ENCODE measurements around the gene ALG11.

GRCh38 chr13:51974482-51974881 lies 37.7 kb upstream of the ALG11 start:
- TF ChIP-seq POLR2A (IDR thresholded peaks at IDR 0.05; ENCODE audit: low read length) (no peak), GATA1 (IDR thresholded peaks at IDR 0.05; ENCODE audit: low read depth, low read length) (no peak)

All from erythroblast (primary cell).